HL-60/S4 treated with retinoic acid at 250 ng/mL for 4 days and 3 days (cell line): Measurements from ENCODE around the gene HDDC3.

Source experiments
- in situ Hi-C: fragments of 300-500 bp; cut with MboI; formaldehyde crosslinking; loops from 2 replicates; pipeline ENCODE4 v1.7.0; 2022; ENCODE audit warnings: low sequenced_read_pairs

The HDDC3 gene

DNA sequence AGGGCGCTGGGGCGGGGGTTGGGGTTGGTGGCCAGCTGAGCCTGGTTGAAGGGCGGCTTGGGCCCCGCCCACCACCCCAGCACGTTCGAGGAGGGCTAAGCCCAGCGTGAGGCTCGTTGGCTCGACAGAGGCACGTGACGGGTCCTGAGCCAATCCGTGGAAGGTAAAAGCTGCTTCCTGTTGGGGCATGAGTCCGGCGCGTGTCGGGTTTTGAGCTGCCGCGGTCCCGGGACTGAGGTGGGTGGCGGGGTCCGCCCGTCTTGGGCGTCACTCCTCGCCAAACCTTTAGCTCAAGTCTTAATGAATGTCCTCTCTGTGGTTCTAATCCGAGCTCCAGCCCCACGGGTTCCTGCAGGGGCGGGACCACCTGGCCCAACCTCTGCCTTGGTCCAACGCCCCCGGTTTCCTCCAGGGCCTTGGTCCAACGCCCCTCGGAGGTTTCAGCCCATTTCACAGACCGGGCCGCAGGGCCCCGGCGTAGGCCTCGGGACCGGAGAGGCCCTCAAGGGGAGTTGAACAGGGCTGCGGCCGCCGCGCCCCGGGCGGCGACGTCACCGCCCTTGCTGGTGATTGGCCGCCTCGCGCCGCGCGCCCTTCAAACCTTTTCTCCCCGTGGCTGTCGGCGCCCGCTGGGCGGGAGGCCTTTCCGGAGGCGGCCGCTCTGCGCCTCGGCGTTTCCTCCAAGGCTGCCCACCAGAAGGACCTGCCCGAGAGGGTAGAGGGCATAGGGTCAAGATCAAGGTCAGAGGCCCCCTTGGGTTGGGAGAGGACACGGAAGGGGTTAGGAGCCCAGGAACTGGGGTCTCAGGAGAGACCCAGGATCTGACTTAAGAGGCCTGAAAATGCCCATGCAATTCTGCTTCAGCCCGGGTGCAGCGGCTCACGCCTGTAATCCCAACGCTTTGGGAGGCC, 22.6 kb upstream of the HDDC3 start, which contains the start of gene RCCD1:
TSS of gene RCCD1 (plus strand) at position 173 of the 912 bp plus-strand sequence. CDS start 1,851 bp downstream, outside the sequence.
- in situ Hi-C loops = loop anchor here (25.0 kb wide), 1 partner anchor 307 kb away; no protein-coding TSS in a partner anchor

DNA sequence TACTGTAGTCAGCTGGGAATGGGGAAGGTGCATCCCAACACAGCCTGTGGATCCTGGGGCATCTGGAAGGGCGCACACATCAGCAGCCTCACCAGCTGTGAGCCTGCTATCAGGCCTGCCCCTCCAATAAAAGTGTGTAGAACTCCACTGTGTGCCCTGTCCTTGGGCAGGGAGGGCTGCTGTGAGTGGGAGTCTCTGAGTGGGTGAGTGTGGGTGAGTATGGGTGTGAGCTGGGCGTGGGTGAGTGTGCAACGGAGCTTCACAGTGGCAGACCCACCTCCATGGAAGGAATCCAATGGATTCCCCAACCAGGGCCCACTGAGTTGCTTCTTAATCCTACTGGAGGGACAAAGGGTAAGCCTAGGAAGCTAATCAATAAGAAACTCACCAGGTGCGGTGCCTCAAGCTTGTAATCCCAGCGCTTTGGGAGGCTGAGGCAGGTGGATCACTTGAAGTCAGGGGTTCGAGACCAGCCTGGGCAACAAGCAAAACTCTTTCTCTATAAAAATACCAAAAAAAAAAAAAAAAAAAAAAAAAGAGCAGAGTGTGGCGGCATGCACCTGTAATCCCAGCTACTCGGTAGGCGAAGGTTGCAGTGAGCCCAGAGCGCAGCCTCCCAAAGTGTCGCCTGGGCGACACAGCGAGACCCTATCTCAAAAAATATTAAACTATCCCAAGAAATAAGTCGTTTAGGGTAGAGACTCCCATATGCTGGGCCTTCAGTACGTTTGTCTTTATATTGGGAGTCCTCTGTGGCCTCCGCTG, 21.8 kb upstream of the HDDC3 start:
- in situ Hi-C loops = loop anchor here (25.0 kb wide), 1 partner anchor 308 kb away; no protein-coding TSS in a partner anchor

DNA sequence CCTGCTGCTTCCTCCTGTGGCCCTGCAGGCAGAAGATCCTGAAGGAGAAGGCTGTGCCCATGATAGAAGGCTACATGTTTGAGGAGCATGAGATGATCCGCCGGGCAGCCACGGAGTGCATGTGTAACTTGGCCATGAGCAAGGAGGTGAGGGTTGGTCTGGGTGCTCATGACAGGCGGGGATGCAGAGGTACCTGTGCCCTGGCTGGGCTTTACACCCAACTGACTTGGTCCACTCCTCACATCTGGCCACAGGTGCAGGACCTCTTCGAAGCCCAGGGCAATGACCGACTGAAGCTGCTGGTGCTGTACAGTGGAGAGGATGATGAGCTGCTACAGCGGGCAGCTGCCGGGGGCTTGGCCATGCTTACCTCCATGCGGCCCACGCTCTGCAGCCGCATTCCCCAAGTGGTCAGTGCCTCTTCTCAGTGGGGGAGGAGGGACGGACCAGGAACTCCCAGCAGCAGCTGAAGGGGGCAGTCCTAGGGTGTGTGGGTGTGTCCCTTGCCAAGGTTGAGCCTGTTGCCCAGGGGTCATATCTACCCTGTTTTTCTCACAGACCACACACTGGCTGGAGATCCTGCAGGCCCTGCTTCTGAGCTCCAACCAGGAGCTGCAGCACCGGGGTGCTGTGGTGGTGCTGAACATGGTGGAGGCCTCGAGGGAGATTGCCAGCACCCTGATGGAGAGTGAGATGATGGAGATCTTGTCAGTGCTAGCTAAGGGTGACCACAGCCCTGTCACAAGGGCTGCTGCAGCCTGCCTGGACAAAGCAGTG, 20.7 kb upstream of the HDDC3 start:
- in situ Hi-C loops = loop anchor here (25.0 kb wide), 1 partner anchor 309 kb away; no protein-coding TSS in a partner anchor

DNA sequence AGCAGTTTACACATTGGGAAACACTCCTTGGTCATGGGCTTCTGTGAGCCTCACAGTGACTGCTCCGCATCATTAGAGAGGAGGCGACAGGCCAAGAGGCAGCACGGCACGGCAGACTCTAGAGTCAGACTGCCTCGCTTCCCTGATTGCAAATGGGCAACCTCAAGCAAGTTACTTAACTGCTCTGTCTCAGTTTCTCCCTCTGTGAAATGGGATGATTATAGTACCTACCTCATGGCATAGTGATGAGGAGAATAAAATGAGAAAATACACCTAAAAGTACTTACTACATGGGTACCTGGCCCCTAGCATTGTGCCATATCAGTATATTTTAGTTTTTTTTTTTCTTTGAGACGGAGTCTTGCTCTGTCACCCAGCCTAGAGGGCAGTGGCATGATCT, 18.3 kb upstream of the HDDC3 start:
- in situ Hi-C loops = loop anchor here (25.0 kb wide), 1 partner anchor 312 kb away; no protein-coding TSS in a partner anchor

DNA sequence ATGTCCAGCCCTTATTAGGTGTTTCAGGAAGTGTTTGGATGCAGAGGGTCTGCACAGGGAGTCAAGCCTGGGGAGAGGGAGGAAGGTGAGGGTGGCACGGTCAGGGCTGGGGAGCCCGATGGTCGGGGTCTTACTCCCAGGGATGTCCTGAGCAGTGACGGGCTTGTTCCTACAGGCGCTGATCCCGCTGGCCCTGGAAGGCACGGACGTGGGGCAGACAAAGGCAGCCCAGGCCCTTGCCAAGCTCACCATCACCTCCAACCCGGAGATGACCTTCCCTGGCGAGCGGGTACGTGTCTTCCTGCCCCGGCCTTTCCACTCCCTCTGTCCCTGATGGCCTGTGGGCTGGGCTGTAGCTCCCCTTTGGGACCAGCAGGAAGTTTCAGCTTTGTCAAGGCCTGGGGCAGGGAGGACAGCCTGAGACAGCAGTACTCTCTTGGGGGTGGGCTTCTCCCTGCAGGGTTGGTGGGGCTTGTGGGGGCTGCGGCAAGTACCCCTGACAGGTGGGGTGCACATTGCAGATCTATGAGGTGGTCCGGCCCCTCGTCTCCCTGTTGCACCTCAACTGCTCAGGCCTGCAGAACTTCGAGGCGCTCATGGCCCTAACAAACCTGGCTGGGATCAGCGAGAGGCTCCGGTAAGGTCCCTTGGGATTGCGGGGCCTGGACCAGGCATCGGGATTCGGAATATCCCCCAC, 17.8 kb upstream of the HDDC3 start:
- in situ Hi-C loops = loop anchor here (25.0 kb wide), 1 partner anchor 312 kb away; no protein-coding TSS in a partner anchor

DNA sequence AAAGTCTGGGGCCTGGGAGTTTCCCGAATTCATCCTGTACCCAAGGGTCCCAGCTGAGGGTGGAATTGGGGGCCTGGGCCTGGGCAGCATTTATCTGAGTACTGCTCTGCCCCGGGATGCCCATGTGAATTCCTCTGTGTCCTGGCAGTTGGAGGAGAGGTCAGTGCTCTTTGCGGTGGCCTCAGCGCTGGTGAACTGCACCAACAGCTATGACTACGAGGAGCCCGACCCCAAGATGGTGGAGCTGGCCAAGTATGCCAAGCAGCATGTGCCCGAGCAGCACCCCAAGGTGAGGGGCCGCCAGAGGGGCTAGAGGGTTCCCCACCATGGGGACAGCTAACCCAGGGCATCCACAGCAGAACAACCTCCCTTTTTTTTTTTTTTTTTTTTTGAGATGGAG, 16.2 kb upstream of the HDDC3 start:
- in situ Hi-C loops = no loop called here

DNA sequence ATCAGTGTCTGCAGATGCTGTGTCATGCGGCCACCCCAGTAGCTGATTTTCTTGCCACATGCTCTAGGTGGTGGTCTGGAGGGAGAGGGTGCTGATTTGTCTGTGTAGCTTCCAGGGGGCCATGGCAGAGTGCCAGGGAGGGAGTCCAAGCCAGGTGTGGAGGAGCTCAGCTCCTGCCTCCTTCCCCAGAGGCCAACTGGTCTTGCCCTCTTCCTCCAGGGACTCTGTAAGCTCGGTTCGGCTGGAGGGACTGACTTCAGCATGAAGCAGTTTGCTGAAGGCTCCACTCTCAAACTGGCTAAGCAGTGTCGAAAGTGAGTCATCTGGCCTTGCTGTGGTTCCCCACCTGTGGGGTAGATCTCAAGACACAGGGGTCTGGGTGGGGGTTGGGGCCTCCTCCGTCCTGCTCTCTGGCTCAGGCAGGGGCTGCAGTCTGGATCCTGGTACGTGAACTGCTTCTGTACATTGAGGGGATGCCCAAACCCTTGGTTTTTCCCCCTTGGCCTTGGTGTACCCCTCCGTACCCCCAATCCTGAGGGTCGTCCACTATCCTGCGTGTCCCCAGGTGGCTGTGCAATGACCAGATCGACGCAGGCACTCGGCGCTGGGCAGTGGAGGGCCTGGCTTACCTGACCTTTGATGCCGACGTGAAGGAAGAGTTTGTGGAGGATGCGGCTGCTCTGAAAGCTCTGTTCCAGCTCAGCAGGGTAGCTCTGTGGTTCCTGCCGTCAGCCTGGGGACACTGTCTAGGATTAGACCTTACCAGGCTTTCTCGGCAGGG, 15.4 kb upstream of the HDDC3 start:
- in situ Hi-C loops = no loop called here

DNA sequence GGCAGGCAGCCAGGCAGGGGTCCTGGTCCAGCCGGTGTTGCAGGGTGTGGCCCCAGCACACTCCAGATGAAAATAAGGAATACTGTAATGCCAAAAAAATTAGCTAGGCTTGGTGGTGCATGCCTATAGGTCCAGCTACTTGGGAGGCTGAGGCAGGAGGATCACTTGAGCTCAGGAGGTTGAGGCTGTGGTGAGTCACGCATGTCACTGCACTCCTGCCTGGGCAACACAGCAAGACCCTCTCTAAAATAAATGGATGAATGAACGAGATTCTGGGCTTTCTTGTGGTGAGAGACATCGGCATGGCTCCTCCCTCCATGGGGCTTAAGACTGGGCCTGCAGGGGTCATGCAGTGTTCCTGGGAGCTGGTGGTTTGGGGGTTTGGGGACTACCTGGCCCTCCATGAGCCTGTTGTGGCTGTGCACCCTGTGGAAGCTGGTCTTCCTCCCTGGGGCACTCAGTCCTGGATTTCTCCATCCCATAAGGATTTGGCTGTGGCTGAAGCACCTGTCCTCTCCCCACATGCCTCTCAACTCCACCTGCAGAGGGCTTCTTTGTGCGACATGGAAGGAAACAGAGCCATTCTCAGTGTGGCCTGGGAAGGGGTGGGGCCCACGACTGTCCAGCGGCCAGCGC, 14.7 kb upstream of the HDDC3 start:
- in situ Hi-C loops = no loop called here

DNA sequence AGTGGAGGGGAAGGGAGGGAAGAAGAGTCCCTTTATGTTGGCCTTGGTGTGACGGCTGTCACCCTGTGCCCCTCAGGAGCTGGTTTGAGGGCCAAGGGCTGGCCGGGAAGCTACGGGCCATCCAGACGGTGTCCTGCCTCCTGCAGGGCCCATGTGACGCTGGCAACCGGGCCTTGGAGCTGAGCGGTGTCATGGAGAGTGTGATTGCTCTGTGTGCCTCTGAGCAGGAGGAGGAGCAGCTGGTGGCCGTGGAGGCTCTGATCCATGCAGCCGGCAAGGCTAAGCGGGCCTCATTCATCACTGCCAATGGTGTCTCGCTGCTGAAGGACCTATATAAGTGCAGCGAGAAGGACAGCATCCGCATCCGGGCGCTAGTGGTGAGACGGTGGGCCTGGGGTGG, 14.2 kb upstream of the HDDC3 start:
- in situ Hi-C loops = no loop called here

DNA sequence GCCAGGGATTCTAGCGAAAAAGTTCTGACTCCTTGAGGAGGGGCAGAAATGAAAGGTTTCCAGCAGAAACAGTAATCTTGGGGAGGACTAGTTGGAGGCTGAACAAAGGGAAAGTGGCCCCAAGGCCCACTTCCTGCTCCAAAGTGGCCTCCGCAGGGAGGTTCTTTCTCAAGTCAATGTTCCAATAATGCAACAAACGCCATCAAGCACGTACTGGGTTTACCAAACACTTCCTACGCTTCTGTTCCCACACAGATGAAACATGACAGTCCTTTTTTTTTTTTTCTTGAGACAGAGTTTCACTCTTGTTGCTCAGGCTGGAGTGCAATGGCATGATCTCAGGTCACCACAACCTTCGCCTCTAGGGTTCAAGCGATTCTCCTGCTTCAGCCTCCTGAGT, 12.7 kb upstream of the HDDC3 start:
- in situ Hi-C loops = no loop called here

DNA sequence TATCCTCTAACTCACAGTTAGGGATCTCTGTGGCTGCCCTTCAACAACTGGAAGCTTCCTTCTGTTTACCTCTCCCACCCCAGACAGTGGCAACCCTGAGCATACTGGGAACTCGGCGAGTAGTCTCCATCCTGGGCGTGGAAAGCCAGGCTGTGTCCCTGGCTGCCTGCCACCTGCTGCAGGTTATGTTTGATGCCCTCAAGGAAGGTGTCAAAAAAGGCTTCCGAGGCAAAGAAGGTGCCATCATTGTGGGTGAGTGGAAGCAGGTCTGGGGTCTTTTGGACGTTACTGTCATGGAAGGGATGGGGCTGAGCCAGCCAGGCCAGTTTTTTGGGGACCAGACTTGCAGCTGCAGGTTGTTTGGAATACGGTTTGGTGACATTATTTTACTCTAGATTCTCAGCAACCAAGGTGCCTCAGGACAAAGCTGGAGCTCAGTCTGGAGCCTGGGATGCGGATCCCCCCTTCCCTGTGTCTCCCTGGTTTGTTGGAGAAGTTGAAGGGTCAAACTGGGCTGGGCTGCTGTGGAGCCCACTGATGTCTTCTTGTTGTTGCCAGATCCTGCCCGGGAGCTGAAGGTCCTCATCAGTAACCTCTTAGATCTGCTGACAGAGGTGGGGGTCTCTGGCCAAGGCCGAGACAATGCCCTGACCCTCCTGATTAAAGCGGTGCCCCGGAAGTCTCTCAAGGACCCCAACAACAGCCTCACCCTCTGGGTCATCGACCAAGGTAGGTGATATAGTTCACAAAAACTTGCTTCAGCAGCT, 10.2 kb upstream of the HDDC3 start:
- in situ Hi-C loops = no loop called here

DNA sequence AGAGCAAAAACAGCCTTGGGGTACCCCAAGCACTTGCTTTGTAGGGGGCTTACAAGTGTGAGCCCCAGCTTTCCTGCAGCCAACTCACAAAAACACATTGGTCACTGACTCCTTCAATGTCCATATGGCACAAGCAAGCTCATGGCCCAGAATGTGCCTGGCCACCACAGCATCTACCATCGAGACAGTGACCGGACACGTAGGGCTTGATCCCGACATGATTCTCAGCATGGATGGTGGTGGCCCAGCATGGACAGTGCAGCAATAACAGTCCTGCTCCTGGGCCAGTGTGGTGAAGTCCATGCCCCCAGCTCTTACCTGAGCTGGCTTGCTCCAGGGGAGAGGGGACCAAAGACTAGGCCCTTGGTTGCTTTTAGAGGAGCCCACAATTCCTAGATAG, 8.7 kb upstream of the HDDC3 start:
- in situ Hi-C loops = no loop called here

DNA sequence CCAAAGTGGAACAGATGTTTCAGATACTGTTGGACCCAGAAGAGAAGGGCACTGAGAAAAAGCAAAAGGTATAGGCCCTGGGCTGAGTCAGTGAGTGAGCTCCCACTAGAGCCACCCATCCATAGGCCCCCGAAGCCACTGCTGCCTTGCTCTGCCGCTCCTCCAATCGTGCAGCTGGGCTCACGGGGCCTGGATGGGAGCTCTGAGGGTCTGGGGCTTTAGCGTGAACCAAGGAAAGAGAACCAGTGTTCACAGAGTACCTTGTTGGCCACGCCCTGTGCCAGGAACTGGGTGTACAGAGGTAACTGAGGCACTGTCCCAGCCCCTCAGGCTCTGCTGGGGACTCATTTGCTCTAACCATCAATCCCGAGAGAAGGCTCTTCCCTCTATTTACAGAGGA, 7.4 kb upstream of the HDDC3 start:
- in situ Hi-C loops = no loop called here

DNA sequence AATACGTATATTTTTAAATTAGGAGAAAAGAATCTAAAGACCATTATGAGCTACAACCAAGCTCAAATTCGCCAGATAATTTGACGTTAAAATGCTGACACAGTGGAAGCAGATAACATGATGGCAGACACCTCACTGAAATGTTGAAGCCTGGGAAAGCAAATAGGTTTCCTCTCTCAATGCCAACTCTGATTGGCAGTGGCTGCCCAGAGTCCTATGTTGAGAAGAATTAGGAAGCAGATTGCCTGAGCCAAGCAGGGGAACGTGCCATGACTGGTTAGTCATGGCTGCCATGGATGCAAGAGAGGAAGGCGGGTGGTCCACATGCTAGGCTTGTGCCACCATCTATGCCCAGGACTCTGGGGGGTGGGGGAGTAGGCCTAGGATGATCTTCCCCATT, 5.9 kb upstream of the HDDC3 start:
- in situ Hi-C loops = no loop called here

DNA sequence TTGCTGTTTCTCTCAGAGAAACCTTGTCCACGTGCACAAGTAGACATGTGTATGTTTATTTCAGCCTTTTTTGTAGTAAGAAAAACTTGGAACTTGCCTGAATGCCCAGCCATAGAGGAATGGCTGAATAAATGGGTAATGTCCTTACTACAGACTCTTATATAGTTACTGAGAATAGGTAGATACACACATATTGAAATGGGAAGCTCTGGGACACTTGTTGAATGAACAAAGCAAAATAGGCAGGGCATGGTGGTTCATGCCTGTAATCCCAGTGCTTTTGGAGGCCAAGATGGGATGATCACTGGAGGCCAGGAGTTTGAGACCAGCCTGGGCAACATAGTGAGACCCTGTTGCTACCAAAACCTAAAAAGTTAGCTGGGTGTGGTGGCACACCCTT, 4.5 kb upstream of the HDDC3 start:
- in situ Hi-C loops = no loop called here

DNA sequence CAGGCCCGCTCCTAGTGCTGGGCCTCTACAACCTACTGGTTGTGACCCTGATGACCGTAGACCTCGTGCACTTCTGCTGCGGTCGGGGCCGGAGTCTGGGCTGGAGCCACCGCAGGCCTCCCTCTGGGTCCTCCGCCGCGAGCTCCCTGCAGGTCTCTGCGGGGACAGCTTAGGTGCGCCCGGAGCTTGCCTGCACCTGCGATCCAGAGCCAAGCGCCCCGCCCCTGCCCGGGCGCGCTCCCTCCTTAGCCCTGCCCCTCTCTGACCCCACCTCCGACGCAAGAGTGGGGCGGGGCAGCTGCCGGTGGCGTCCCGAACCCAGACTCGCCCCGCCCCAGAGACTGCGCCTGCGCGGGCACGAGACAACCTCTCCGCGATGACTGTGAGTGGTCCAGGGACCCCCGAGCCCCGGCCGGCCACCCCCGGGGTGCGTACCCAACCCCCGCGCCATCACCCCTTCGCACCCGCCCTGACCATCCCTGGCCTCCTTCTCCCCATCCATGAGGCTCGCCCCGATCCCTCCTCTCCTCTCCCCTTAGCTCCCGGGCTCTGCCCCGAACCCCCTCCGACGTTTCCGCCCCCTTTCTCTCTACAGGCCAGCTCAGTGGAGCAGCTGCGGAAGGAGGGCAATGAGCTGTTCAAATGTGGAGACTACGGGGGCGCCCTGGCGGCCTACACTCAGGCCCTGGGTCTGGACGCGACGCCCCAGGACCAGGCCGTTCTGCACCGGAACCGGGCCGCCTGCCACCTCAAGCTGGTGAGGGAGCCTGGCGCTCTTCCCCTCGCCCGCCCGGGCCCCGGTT, 2.8 kb upstream of the HDDC3 start, which contains the start of gene UNC45A:
TSS of gene UNC45A (plus strand) at position 337 of the 803 bp plus-strand sequence. CDS start at position 377, 40 bp downstream.
- in situ Hi-C loops = no loop called here

DNA sequence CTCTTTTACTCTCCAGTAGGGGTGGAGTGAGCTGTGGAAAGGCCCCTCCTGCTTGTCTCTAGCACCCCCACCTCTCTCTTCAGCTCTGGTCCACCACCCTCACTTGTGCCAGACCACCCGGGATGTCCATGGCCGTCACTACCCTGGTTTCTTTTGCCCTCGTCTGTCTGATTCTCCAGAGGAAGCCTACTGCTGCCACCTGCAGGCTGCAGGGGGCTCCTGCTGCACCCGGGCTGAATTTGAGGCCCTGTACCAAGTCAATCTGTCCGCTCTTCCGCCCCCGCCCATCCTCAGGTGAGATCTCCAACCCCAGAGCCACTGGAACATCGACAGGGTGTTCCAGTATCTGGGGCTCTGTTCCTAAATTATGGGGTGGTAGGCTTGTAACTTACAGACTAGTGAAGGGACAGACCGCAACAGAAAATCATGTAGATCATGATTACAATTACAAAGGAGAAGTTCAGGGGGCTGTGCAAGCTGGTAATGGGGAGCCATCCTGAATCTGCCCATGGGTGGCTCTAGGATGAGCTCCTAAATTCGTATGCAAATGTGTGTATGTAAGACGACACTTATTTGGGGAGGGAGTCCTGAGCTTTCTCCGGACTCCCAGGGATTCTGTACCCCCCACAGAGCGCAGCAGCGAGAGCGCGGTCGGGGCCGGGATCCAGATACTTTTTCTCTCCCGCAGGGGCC, 2.1 kb upstream of the HDDC3 start:
- in situ Hi-C loops = no loop called here
